Activated CD4-positive, alpha-beta T cell treated with anti-CD3 and anti-CD28 coated beads, Interleukin-2, amount 10 ng/mL, durations not matched to agents 24 days and 14 days (primary cell): Measurements from ENCODE around the gene CCR2. TPM values are rescaled to one million over a fixed set of nuclear protein-coding genes. Genes with fewer than 3 reads are reported as not detected.
A peak's percentile ranks its signal among the peaks of the same experiment; 100 is the strongest.

Experiments used
- DNase-seq: peaks from one replicate; pipeline ENCODE4 v3.0.0; 2022
- H3K27ac Mint-ChIP-seq: one replicate; pipeline ENCODE4 v1.8.0; 2022; ENCODE audit warnings: mild to moderate bottlenecking, mixed read lengths
- H3K27me3 Mint-ChIP-seq: one replicate; pipeline ENCODE4 v1.8.0; 2022; ENCODE audit warnings: mixed read lengths
- H3K36me3 Mint-ChIP-seq: one replicate; pipeline ENCODE4 v1.8.0; 2022; ENCODE audit warnings: low read depth, mild to moderate bottlenecking, mixed read lengths
- H3K4me1 Mint-ChIP-seq: one replicate; pipeline ENCODE4 v1.8.0; 2021; ENCODE audit warnings: mixed read lengths
- H3K4me3 Mint-ChIP-seq: one replicate; pipeline ENCODE4 v1.8.0; 2022; ENCODE audit warnings: mild to moderate bottlenecking, moderate library complexity, mixed read lengths
- H3K9me3 Mint-ChIP-seq: one replicate; pipeline ENCODE4 v1.8.0; 2021; ENCODE audit warnings: mixed read lengths
- intact Hi-C: fragments of 100-400 bp; cut with micrococcal nuclease; formaldehyde crosslinking; loops from one replicate; pipeline ENCODE4 v1.15.1; 2023
- total RNA-seq: library from RNA; stranded (reverse); gene quantifications from 2 replicates; pipeline ENCODE4 v1.2.3, GENCODE V29; 2022

Gene CCR2
- total RNA-seq, 1 donor from 2014 or later: 6.1 TPM

DNA sequence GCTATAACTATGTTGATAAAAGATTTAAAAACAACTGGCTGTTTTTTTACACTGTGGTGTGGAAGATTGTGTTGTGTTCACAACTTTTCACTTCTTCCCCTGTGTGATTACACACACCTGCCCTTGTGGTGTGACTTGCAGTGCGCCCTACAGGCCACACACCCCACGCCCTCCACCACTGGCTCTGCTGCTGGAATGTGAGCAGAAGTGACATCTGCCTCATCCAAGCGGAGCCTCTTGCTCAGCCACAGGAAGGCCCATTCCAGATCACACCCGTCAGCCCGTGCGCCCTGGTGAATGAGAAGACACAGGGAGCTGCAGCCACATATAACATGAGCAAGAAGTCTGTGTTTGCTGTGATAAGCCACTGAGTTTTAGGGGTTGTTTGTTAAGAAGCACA is 7.0 kb downstream of the CCR2 start:
- Mint-ChIP-seq H3K9me3 (peaks cover 14% of the 10 kb centered on the region), H3K27me3 (peaks cover 35% of the 10 kb centered on the region), H3K27ac (no peak overlapping the region), H3K4me1 (peaks cover 41% of the 10 kb centered on the region), H3K4me3 (no peak overlapping the region), H3K36me3 (peaks cover 15% of the 10 kb centered on the region)
- no peak for DNase-seq
- intact Hi-C loops: loop anchor here (1.0 kb wide), 1 partner anchor 8 kb away; no protein-coding TSS in a partner anchor

DNA sequence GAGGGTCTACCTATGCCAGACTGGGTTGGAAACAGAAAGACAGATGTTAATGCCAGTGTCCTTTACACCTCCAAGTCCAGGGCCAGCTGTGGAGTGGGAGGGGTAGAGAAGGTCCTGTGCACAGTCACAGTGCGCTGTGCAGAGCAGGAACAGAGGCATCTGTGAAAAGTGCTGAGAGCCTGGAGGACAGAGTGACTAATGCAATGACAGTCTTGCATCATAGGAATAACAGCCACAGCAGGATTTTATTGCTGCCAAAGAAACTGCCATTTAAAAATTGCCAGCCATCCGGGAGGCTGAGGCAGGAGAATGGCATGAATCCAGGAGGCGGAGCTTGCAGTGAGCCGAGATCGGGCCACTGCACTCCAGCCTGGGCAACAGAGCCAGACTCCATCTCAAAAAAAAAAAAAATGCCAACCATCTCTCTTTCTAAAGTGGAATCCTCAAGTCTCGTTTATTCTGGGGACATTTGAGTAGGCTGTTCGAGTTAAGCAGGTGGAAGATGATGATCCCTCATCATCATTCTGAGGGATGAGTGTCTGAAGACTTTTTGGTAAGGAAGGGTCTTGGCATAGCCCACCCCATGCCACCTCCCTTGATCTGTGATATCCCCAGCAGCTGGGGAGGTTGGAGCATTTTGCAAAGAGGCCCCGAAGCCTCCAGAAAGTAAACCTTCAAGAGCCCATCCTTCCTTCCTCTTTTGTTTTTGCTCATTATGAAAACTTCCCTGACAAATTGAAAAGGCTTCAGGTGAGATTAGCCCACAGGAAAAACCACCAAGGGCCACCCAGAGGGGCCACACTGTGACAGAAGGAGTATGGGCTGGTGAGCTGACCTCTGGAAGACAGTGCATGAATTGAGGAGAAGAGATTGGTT is 7.7 kb downstream of the CCR2 start:
- Mint-ChIP-seq H3K27ac (no peak overlapping the region), H3K27me3 (peaks cover 35% of the 10 kb centered on the region), H3K4me1 (peaks cover 42% of the 10 kb centered on the region), H3K36me3 (peaks cover 11% of the 10 kb centered on the region), H3K9me3 (peaks cover 11% of the 10 kb centered on the region), H3K4me3 (no peak overlapping the region)
- no peak for DNase-seq
- intact Hi-C loops: no loop called here

DNA sequence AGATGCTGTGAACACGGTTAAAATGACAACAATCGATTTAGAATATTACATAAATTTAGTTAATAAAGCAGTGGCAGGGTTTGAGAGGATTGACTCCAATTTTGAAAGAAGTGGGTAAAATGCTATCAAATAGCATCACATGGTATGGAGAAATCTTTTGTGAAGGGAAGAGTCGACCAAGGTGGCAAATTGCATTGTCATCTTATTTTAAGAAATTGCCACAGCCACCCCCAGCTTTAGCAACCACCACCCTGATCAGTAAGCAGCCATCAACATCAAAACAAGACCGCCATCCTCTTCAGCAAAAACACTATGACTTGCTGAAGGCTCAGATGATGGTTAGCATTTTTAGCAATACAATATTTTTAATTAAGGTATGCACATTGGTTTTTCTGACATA is 11.1 kb downstream of the CCR2 start:
- intact Hi-C loops: no loop called here
- H3K4me1 Mint-ChIP-seq: peaks cover 43% of the 10 kb centered on the region

DNA sequence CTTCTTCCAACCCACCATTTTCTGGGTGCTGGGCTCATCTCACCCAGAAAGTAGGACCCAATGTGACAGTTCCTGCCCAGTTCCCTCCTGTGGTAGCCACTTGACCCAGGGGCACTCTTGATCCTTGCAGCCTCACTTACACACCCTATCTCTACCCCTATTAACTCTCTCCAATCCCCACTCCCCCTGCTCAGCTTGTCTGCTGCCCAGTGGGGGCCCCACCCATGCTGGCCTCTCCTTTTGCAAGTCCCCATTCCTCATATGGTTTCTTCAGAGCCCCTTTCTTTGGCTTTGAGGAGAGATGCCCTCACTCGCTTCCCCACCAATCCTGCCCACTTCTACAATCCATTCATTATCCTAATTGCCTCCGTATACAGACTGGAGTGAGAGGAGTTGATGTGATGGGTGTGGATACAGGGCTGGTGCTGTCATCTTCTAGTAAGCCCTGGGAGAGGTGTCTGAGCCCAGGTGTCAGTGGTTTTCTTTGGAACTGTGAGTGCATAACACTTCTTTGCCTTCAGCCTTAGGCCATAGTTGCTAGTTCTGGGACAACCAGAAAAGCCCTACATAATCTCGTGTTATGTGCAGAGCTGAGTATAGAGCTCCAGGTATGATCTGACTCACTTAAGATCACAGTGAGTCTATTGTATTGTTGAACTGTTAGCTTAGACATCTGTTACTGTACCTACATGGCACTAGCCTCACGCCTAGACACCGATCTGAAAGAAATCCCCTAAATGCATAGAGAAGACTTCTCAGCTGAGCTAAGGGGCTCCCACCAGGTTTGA is 12.0 kb downstream of the CCR2 start:
- no peak for DNase-seq
- intact Hi-C loops: no loop called here
- peaks cover 1% of the 10 kb centered on the region for H3K36me3 Mint-ChIP-seq
- peaks cover 28% of the 10 kb centered on the region for H3K27me3 Mint-ChIP-seq
- peaks cover 11% of the 10 kb centered on the region for H3K9me3 Mint-ChIP-seq
- no peak overlapping the region for H3K4me3 Mint-ChIP-seq
- H3K4me1 Mint-ChIP-seq: peaks cover 45% of the 10 kb centered on the region
- peak overlapping the region; percentile 55 for H3K27ac Mint-ChIP-seq

More for the DNA sequence above, 11.1 kb downstream of the CCR2 start:
- no peak overlapping the region for H3K27ac Mint-ChIP-seq
- DNase-seq: no peak
- peaks cover 28% of the 10 kb centered on the region for H3K27me3 Mint-ChIP-seq
- H3K9me3 Mint-ChIP-seq: peaks cover 11% of the 10 kb centered on the region
- peaks cover 2% of the 10 kb centered on the region for H3K36me3 Mint-ChIP-seq
- H3K4me3 Mint-ChIP-seq: no peak overlapping the region

DNA sequence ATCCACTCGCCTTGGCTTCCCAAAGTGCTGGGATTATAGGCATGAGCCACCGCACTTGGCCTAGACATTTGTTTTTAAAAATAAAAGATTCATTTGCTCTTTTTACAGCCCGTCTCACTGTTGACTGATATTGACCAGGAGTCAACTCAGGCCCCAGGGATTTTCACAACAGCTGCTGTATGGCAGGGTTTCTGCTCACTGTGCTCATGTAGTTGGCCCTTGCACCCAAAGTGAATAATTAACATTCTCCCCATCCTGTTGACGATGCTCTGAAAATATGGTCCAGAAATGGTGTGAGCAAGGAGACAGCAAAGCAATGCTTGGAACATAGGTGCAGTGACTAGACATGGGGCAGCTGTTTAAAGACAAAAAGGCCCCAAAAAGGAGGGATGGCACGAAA is 13.9 kb downstream of the CCR2 start:
- no peak for DNase-seq
- Mint-ChIP-seq H3K4me3 (no peak overlapping the region), H3K9me3 (peaks cover 11% of the 10 kb centered on the region), H3K4me1 (peaks cover 49% of the 10 kb centered on the region), H3K27me3 (peaks cover 30% of the 10 kb centered on the region), H3K27ac (peak overlapping the region; percentile 61), H3K36me3 (peaks cover 2% of the 10 kb centered on the region)
- intact Hi-C loops: no loop called here

DNA sequence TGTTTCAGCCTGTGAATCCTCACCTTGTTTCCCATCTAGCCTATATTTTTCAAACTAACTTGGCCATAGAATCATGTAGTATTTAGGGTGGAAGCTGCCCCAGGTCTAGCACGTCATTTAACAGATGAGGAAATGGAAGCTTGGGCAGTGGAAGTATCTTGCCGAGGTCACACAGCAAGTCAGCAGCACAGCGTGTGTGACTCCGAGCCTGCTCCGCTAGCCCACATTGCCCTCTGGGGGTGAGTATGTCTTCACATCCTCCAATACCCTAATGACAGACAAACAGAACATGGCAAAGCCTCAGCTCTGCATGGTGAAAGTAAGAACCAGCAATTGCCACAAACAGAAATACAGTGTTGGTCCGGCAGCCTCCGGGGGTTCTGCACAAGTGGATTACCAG is 14.7 kb downstream of the CCR2 start:
- DNase-seq: peak; percentile 85
- Mint-ChIP-seq H3K36me3 (peaks cover 7% of the 10 kb centered on the region), H3K27ac (peak overlapping the region; percentile 61), H3K4me1 (peaks cover 55% of the 10 kb centered on the region), H3K4me3 (no peak overlapping the region), H3K27me3 (peaks cover 37% of the 10 kb centered on the region), H3K9me3 (peaks cover 11% of the 10 kb centered on the region)
- intact Hi-C loops: no loop called here

DNA sequence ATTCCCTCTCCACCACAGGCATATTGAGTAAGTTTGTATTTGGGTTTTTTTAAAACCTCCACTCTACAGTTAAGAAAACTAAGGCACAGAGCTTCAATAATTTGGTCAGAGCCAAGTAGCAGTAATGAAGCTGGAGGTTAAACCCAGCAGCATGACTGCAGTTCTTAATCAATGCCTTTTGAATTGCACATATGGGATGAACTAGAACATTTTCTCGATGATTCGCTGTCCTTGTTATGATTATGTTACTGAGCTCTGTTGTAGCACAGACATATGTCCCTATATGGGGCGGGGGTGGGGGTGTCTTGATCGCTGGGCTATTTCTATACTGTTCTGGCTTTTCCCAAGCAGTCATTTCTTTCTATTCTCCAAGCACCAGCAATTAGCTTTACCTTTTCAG is 15.2 kb downstream of the CCR2 start:
- H3K27me3 Mint-ChIP-seq: peaks cover 35% of the 10 kb centered on the region
- H3K9me3 Mint-ChIP-seq: peaks cover 11% of the 10 kb centered on the region
- peaks cover 57% of the 10 kb centered on the region for H3K4me1 Mint-ChIP-seq
- peak overlapping the region; percentile 60 for H3K4me3 Mint-ChIP-seq
- H3K27ac Mint-ChIP-seq: peak overlapping the region; percentile 90
- no peak for DNase-seq
- H3K36me3 Mint-ChIP-seq: peaks cover 9% of the 10 kb centered on the region
- intact Hi-C loops: loop anchor here (1.0 kb wide), 2 partner anchors 9 to 75 kb away; no protein-coding TSS in a partner anchor

DNA sequence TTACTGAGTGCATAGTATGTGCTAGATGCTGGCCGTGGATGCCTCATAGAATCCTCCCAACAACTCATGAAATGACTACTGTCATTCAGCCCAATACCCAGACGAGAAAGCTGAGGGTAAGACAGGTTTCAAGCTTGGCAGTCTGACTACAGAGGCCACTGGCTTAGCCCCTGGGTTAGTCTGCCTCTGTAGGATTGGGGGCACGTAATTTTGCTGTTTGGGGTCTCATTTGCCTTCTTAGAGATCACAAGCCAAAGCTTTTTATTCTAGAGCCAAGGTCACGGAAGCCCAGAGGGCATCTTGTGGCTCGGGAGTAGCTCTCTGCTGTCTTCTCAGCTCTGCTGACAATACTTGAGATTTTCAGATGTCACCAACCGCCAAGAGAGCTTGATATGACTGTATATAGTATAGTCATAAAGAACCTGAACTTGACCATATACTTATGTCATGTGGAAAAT is 15.8 kb downstream of the CCR2 start:
- Mint-ChIP-seq H3K27me3 (peaks cover 37% of the 10 kb centered on the region), H3K4me1 (peaks cover 61% of the 10 kb centered on the region), H3K27ac (peak overlapping the region; percentile 90), H3K36me3 (peaks cover 9% of the 10 kb centered on the region), H3K9me3 (peaks cover 9% of the 10 kb centered on the region), H3K4me3 (peak overlapping the region; percentile 60)
- DNase-seq: peak; percentile 80
- intact Hi-C loops: loop anchor here (1.0 to 10.0 kb wide), 10 partner anchors 9 to 605 kb away; partner anchors contain the start of genes CCR1 and CCR2

DNA sequence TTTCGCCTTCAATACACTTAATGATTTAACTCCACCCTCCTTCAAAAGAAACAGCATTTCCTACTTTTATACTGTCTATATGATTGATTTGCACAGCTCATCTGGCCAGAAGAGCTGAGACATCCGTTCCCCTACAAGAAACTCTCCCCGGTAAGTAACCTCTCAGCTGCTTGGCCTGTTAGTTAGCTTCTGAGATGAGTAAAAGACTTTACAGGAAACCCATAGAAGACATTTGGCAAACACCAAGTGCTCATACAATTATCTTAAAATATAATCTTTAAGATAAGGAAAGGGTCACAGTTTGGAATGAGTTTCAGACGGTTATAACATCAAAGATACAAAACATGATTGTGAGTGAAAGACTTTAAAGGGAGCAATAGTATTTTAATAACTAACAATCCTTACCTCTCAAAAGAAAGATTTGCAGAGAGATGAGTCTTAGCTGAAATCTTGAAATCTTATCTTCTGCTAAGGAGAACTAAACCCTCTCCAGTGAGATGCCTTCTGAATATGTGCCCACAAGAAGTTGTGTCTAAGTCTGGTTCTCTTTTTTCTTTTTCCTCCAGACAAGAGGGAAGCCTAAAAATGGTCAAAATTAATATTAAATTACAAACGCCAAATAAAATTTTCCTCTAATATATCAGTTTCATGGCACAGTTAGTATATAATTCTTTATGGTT is 17.1 kb downstream of the CCR2 start, which contains the start of gene CCR5:
TSS of gene CCR5 (plus strand) at position 108 of the 680 bp plus-strand sequence. CDS start 1,957 bp downstream, outside the sequence.
- H3K27me3 Mint-ChIP-seq: peaks cover 31% of the 10 kb centered on the region
- DNase-seq: peak; percentile 82
- peak within 1 kb of the TSS; percentile 60 for H3K4me3 Mint-ChIP-seq
- peaks cover 11% of the 10 kb centered on the region for H3K36me3 Mint-ChIP-seq
- H3K4me1 Mint-ChIP-seq: peaks cover 70% of the 10 kb centered on the region
- intact Hi-C loops: loop anchor here (1.0 to 10.0 kb wide), 8 partner anchors 17 to 606 kb away; partner anchors contain the start of genes CCR1 and CCR2
- H3K9me3 Mint-ChIP-seq: peaks cover under 1% of the 10 kb centered on the region
- H3K27ac Mint-ChIP-seq: peak within 1 kb of the TSS; percentile 90

DNA sequence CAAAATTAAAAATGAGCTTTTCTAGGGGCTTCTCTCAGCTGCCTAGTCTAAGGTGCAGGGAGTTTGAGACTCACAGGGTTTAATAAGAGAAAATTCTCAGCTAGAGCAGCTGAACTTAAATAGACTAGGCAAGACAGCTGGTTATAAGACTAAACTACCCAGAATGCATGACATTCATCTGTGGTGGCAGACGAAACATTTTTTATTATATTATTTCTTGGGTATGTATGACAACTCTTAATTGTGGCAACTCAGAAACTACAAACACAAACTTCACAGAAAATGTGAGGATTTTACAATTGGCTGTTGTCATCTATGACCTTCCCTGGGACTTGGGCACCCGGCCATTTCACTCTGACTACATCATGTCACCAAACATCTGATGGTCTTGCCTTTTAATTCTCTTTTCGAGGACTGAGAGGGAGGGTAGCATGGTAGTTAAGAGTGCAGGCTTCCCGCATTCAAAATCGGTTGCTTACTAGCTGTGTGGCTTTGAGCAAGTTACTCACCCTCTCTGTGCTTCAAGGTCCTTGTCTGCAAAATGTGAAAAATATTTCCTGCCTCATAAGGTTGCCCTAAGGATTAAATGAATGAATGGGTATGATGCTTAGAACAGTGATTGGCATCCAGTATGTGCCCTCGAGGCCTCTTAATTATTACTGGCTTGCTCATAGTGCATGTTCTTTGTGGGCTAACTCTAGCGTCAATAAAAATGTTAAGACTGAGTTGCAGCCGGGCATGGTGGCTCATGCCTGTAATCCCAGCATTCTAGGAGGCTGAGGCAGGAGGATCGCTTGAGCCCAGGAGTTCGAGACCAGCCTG is 17.8 kb downstream of the CCR2 start:
- H3K27ac Mint-ChIP-seq: no peak overlapping the region
- DNase-seq: no peak
- no peaks in the 10 kb centered on the region for H3K9me3 Mint-ChIP-seq
- H3K4me3 Mint-ChIP-seq: peak overlapping the region; percentile 29
- intact Hi-C loops: loop anchor here (2.0 to 10.0 kb wide), 6 partner anchors 163 to 607 kb away; partner anchors contain the start of gene CCR1
- H3K4me1 Mint-ChIP-seq: peaks cover 67% of the 10 kb centered on the region
- H3K36me3 Mint-ChIP-seq: peaks cover 11% of the 10 kb centered on the region
- H3K27me3 Mint-ChIP-seq: peaks cover 28% of the 10 kb centered on the region

DNA sequence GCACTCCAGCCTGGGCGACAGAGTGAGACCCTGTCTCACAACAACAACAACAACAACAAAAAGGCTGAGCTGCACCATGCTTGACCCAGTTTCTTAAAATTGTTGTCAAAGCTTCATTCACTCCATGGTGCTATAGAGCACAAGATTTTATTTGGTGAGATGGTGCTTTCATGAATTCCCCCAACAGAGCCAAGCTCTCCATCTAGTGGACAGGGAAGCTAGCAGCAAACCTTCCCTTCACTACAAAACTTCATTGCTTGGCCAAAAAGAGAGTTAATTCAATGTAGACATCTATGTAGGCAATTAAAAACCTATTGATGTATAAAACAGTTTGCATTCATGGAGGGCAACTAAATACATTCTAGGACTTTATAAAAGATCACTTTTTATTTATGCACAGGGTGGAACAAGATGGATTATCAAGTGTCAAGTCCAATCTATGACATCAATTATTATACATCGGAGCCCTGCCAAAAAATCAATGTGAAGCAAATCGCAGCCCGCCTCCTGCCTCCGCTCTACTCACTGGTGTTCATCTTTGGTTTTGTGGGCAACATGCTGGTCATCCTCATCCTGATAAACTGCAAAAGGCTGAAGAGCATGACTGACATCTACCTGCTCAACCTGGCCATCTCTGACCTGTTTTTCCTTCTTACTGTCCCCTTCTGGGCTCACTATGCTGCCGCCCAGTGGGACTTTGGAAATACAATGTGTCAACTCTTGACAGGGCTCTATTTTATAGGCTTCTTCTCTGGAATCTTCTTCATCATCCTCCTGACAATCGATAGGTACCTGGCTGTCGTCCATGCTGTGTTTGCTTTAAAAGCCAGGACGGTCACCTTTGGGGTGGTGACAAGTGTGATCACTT is 18.8 kb downstream of the CCR2 start:
- peaks cover 67% of the 10 kb centered on the region for H3K4me1 Mint-ChIP-seq
- intact Hi-C loops: loop anchor here (2.0 to 10.0 kb wide), 4 partner anchors 294 to 608 kb away; no protein-coding TSS in a partner anchor
- peaks cover 32% of the 10 kb centered on the region for H3K27me3 Mint-ChIP-seq
- H3K9me3 Mint-ChIP-seq: no peaks in the 10 kb centered on the region
- peak overlapping the region; percentile 57 for H3K27ac Mint-ChIP-seq
- H3K36me3 Mint-ChIP-seq: peaks cover 11% of the 10 kb centered on the region
- peak overlapping the region; percentile 36 for H3K4me3 Mint-ChIP-seq
- peak; percentile 82 for DNase-seq

DNA sequence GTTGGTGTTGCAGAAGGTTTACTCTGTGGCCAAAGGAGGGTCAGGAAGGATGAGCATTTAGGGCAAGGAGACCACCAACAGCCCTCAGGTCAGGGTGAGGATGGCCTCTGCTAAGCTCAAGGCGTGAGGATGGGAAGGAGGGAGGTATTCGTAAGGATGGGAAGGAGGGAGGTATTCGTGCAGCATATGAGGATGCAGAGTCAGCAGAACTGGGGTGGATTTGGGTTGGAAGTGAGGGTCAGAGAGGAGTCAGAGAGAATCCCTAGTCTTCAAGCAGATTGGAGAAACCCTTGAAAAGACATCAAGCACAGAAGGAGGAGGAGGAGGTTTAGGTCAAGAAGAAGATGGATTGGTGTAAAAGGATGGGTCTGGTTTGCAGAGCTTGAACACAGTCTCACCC is 20.8 kb downstream of the CCR2 start:
- Mint-ChIP-seq H3K4me3 (peak overlapping the region; percentile 22), H3K4me1 (peaks cover 51% of the 10 kb centered on the region)
- intact Hi-C loops: loop anchor here (10.0 kb wide), 2 partner anchors 510 to 610 kb away; no protein-coding TSS in a partner anchor

More for the DNA sequence above, 20.8 kb downstream of the CCR2 start:
- H3K9me3 Mint-ChIP-seq: no peaks in the 10 kb centered on the region
- H3K27ac Mint-ChIP-seq: peak overlapping the region; percentile 17
- H3K36me3 Mint-ChIP-seq: peaks cover 11% of the 10 kb centered on the region
- DNase-seq: no peak
- peaks cover 30% of the 10 kb centered on the region for H3K27me3 Mint-ChIP-seq
